B cell (primary cell): ENCODE data around the gene GPM6B. TPM values are rescaled to one million over a fixed set of nuclear protein-coding genes. Genes with fewer than 3 reads are reported as not detected.

ENCODE experiments used
- ATAC-seq: fragments of 200-7000 bp; cut with Tn5 transposase; one replicate; pipeline ENCODE4 v1.10.0; 2021; ENCODE audit warnings: low read depth, mild to moderate bottlenecking, moderate number of reproducible peaks, moderate library complexity
- CTCF ChIA-PET: fragments of 350-600 bp; sonication (Branson Sonifier 250); formaldehyde crosslinking; loops from one replicate; lab custom pipeline; 2021; ENCODE audit warnings: antibody characterized with exemption, inconsistent platforms; lab: Charles Lee
- POLR2A ChIA-PET: fragments of 350-600 bp; sonication (Branson Sonifier 250); formaldehyde crosslinking; loops from one replicate; lab custom pipeline; 2021; ENCODE audit warnings: antibody characterized with exemption; lab: Charles Lee
- DNase-seq: peaks from one replicate; pipeline ENCODE4 v3.0.0; 2013
- H2AFZ ChIP-seq: 2 replicates; pipeline ENCODE4 v1.6.1; 2012; ENCODE audit warnings: mild to moderate bottlenecking, low read depth, low read length; ENCODE audit not compliant: insufficient read depth, poor library complexity, severe bottlenecking
- H3K27ac ChIP-seq, 2 donors: 1 replicate in 1 of 2; 2 replicates in 1 of 2; pipeline ENCODE4 v1.5.1; 2012 to 2013; ENCODE audit warnings: low read length in 2 of 2, mild to moderate bottlenecking in 2 of 2, moderate library complexity in 1 of 2
- H3K27me3 ChIP-seq, 4 experiments: fragments of 200-600 bp in 1 of 4; sonication (generic) in 1 of 4; replicated peaks in 1 of 4; 1 replicate in 2 of 4; 2 replicates in 2 of 4; pipeline versions ENCODE4 v1.6.1 to v1.7.0; 2013 to 2016; ENCODE audit warnings: low read length in 3 of 4, mild to moderate bottlenecking in 2 of 4, mixed read lengths in 1 of 4, moderate library complexity in 1 of 4; ENCODE audit not compliant: insufficient read depth in 4 of 4, control insufficient read depth in 3 of 4; ENCODE audit errors: control extremely low read depth in 1 of 4
- H3K36me3 ChIP-seq, 2 experiments: replicated peaks in 1 of 2; 1 replicate in 1 of 2; 2 replicates in 1 of 2; pipeline versions ENCODE4 v1.6.1 to v1.7.1; 2013; ENCODE audit warnings: low read length in 1 of 2; ENCODE audit not compliant: insufficient read depth in 2 of 2, control insufficient read depth in 1 of 2; ENCODE audit errors: control extremely low read depth in 1 of 2, extremely low read depth in 1 of 2
- H3K4me1 ChIP-seq, 2 donors: fragments of 200-600 bp in 1 of 2; sonication (generic) in 1 of 2; 1 replicate in 1 of 2; 2 replicates in 1 of 2; pipeline versions ENCODE4 v1.5.1 to v1.6.1; 2013 to 2017; ENCODE audit warnings: low read length in 2 of 2; ENCODE audit not compliant: control insufficient read depth in 2 of 2, insufficient read depth in 2 of 2
- H3K4me2 ChIP-seq: replicated peaks from 2 replicates; pipeline ENCODE3; 2012; ENCODE audit warnings: mild to moderate bottlenecking, low read depth, low read length; ENCODE audit not compliant: poor library complexity, severe bottlenecking
- H3K4me3 ChIP-seq, 5 experiments: fragments of 200-600 bp in 1 of 5; sonication (generic) in 1 of 5; 1 replicate in 3 of 5; 2 replicates in 2 of 5; pipeline versions ENCODE4 v1.5.1 to v1.7.0; 2011 to 2016; ENCODE audit warnings: low read length in 4 of 5, mild to moderate bottlenecking in 4 of 5, low read depth in 2 of 5, control low read depth in 1 of 5, moderate library complexity in 1 of 5; ENCODE audit not compliant: insufficient read depth in 1 of 5; ENCODE audit errors: control extremely low read depth in 1 of 5, extremely low read depth in 1 of 5
- H3K79me2 ChIP-seq: fragments of 200-600 bp; sonication (generic); one replicate; pipeline ENCODE4 v1.6.0; 2016; ENCODE audit warnings: low read length; ENCODE audit not compliant: control insufficient read depth, insufficient read depth
- H3K9ac ChIP-seq: fragments of 200-600 bp; sonication (generic); 2 replicates; pipeline ENCODE4 v1.6.1; 2017; ENCODE audit warnings: mild to moderate bottlenecking, low read length, moderate library complexity
- H3K9me3 ChIP-seq, 3 donors: one replicate each; pipeline versions ENCODE4 v1.6.1 to v1.7.1; 2013; ENCODE audit warnings: low read length in 2 of 3; ENCODE audit not compliant: control insufficient read depth in 2 of 3, insufficient read depth in 1 of 3; ENCODE audit errors: control extremely low read depth in 1 of 3
- H4K20me1 ChIP-seq: 2 replicates; pipeline ENCODE4 v1.6.0; 2012; ENCODE audit warnings: mild to moderate bottlenecking, low read length; ENCODE audit not compliant: insufficient read depth, control insufficient read depth, poor library complexity, severe bottlenecking
- H3K27ac Mint-ChIP-seq: one replicate; pipeline ENCODE4 v1.8.0; 2021; ENCODE audit warnings: mixed read lengths
- H3K27me3 Mint-ChIP-seq: one replicate; pipeline ENCODE4 v1.8.0; 2021; ENCODE audit warnings: mixed read lengths
- H3K4me1 Mint-ChIP-seq: one replicate; pipeline ENCODE4 v1.8.0; 2021; ENCODE audit warnings: mixed read lengths
- H3K4me3 Mint-ChIP-seq: one replicate; pipeline ENCODE4 v1.8.0; 2021; ENCODE audit warnings: mixed read lengths
- H3K9me3 Mint-ChIP-seq: one replicate; pipeline ENCODE4 v1.8.0; 2022; ENCODE audit warnings: mixed read lengths; ENCODE audit not compliant: insufficient read depth
- EZH2 ChIP-seq: IDR thresholded peaks from 2 replicates; pipeline ENCODE4 v1.6.1; 2012; ENCODE audit warnings: borderline replicate concordance, low read depth, mild to moderate bottlenecking, moderate library complexity, low read length; ENCODE audit not compliant: insufficient read depth, poor library complexity, severe bottlenecking
- WGBS: methylation state at CpG from one replicate; pipeline ENCODE4 v1.1.5; 2013; ENCODE audit warnings: missing lambda C conversion rate; ENCODE audit not compliant: insufficient coverage; 5-methylcytosine and 5-hydroxymethylcytosine counted together
- intact Hi-C: fragments of 100-400 bp; cut with micrococcal nuclease; formaldehyde crosslinking; loops from one replicate; pipeline ENCODE4 v1.10.0; 2022
- polyA plus RNA-seq: library from polyadenylated mRNA; depleted of rRNA; stranded (reverse); fragments of >200 nt; gene quantifications from 2 replicates; pipeline ENCODE4 v1.2.3, GENCODE V29; 2012
- total RNA-seq, 2 donors: library from RNA; stranded (reverse); fragments of 120-200 nt in 1 of 2; gene quantifications; 1 replicate in 1 of 2; 2 replicates in 1 of 2; pipeline versions ENCODE4 v1.2.3 to v1.2.4, GENCODE V29; 2013 to 2022
- TF ChIP-seq, protein P1 (sequence below): fragments of 200-600 bp; IDR thresholded peaks from one replicate; pipeline ENCODE4 v1.8.0; 2022; ENCODE audit warnings: antibody characterized with exemption, mild to moderate bottlenecking

GPM6B gene
- total and polyA plus RNA-seq, 2 donors (not counting 1 experiment from before 2014, with no cell fraction given), result not detected

DNA sequence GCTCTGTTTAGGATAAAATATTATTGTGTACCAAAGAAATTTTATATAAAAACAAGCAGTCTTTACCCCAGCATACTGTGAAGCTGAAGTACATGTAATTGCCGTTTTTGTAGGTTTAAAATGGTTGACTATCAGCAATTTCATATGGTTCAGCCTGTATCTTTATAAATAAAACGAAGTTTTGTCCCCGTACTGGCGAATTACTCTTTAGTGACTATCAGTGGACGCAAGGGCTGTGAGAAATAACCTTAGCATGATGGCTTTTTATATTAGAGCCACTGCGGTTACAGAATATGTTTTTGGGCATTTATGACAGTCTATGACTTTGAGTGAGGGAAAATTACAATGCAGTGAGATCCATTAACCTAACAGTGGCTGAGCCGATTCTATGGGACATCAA is 1.2 kb downstream of the GPM6B start:
- no peak for DNase-seq
- ChIA-PET CTCF (no interaction called here), POLR2A (no interaction called here)
- no peaks in the 10 kb centered on the region for H3K36me3 ChIP-seq
- H2AFZ ChIP-seq, result no peak overlapping the region
- no peaks in the 10 kb centered on the region for H3K4me1 ChIP-seq
- ATAC-seq, result no peak
- intact Hi-C loops, result no loop called here
- H3K9ac ChIP-seq, result no peak overlapping the region
- H3K27ac Mint-ChIP-seq, result no peak overlapping the region
- H3K27me3 Mint-ChIP-seq, result peaks cover 6% of the 10 kb centered on the region
- no peak overlapping the region for H3K4me2 ChIP-seq
- H3K9me3 Mint-ChIP-seq, result no peaks in the 10 kb centered on the region
- H3K27ac ChIP-seq, result no peak overlapping the region
- no peaks in the 10 kb centered on the region for H3K9me3 ChIP-seq
- H3K27me3 ChIP-seq, result peaks cover 0 to 8% (median 0%) of the 10 kb centered on the region in 4 experiments
- no peaks in the 10 kb centered on the region for H3K4me1 Mint-ChIP-seq
- no peak for TF ChIP-seq EZH2
- TF ChIP-seq, protein P1, sequence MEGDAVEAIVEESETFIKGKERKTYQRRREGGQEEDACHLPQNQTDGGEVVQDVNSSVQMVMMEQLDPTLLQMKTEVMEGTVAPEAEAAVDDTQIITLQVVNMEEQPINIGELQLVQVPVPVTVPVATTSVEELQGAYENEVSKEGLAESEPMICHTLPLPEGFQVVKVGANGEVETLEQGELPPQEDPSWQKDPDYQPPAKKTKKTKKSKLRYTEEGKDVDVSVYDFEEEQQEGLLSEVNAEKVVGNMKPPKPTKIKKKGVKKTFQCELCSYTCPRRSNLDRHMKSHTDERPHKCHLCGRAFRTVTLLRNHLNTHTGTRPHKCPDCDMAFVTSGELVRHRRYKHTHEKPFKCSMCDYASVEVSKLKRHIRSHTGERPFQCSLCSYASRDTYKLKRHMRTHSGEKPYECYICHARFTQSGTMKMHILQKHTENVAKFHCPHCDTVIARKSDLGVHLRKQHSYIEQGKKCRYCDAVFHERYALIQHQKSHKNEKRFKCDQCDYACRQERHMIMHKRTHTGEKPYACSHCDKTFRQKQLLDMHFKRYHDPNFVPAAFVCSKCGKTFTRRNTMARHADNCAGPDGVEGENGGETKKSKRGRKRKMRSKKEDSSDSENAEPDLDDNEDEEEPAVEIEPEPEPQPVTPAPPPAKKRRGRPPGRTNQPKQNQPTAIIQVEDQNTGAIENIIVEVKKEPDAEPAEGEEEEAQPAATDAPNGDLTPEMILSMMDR, result no peak
- H3K4me3 ChIP-seq, result no peak overlapping the region
- H3K4me3 Mint-ChIP-seq, result no peak overlapping the region
- WGBS, result no CpG with 5 or more reads among the region's 7 CpGs
- no peaks in the 10 kb centered on the region for H3K79me2 ChIP-seq
- H4K20me1 ChIP-seq, result no peaks in the 10 kb centered on the region

DNA sequence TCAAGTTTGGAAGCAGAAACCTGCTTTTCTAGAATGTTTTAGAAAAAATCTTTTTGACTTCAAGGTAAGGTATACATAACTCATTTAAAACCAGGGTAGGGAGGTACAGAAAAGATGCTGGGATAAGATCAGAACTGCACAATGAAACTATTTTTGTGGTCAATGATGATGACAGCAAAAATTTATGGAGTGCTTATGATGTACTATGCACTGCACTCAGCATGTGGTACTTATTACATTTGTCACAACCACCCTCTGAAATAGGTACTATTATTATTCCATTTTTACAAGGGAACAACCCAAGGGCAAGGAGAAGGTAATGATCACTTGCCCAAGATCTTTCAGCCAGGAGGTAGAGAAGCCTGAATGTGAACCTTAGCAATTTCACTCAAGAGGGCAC is 8.0 kb downstream of the GPM6B start:
- H3K9me3 ChIP-seq, result no peaks in the 10 kb centered on the region
- POLR2A ChIA-PET, result no interaction called here
- no peak overlapping the region for H3K4me3 ChIP-seq
- no peak overlapping the region for H2AFZ ChIP-seq
- H3K4me1 ChIP-seq, result no peaks in the 10 kb centered on the region
- CTCF ChIA-PET, result no interaction called here
- H3K36me3 ChIP-seq, result no peaks in the 10 kb centered on the region
- no peak overlapping the region for H3K27ac ChIP-seq
- DNase-seq, result no peak
- peaks cover 0 to 13% (median 0%) of the 10 kb centered on the region in 4 experiments for H3K27me3 ChIP-seq
- no peak overlapping the region for H3K4me2 ChIP-seq
- Mint-ChIP-seq H3K9me3 (no peaks in the 10 kb centered on the region), H3K4me3 (no peak overlapping the region), H3K27me3 (peaks cover 3% of the 10 kb centered on the region), H3K4me1 (no peaks in the 10 kb centered on the region), H3K27ac (no peak overlapping the region)
- no peak for ATAC-seq
- no peak for TF ChIP-seq EZH2
- TF ChIP-seq, protein P1, result no peak
- H4K20me1 ChIP-seq, result no peaks in the 10 kb centered on the region
- H3K79me2 ChIP-seq, result no peaks in the 10 kb centered on the region
- H3K9ac ChIP-seq, result no peak overlapping the region
- intact Hi-C loops, result no loop called here
